ENCODE data around the gene SYCN. TPM values are rescaled to one million over a fixed set of nuclear protein-coding genes. Genes with fewer than 3 reads are reported as not detected.
"Not testable (repeated sequence)": the region's sequence is repeated elsewhere in the genome, so short reads cannot be mapped to it uniquely, and the experiment has no call there.

The SYCN gene
- total RNA-seq, 1 donor from 2014 or later: not detected

DNA sequence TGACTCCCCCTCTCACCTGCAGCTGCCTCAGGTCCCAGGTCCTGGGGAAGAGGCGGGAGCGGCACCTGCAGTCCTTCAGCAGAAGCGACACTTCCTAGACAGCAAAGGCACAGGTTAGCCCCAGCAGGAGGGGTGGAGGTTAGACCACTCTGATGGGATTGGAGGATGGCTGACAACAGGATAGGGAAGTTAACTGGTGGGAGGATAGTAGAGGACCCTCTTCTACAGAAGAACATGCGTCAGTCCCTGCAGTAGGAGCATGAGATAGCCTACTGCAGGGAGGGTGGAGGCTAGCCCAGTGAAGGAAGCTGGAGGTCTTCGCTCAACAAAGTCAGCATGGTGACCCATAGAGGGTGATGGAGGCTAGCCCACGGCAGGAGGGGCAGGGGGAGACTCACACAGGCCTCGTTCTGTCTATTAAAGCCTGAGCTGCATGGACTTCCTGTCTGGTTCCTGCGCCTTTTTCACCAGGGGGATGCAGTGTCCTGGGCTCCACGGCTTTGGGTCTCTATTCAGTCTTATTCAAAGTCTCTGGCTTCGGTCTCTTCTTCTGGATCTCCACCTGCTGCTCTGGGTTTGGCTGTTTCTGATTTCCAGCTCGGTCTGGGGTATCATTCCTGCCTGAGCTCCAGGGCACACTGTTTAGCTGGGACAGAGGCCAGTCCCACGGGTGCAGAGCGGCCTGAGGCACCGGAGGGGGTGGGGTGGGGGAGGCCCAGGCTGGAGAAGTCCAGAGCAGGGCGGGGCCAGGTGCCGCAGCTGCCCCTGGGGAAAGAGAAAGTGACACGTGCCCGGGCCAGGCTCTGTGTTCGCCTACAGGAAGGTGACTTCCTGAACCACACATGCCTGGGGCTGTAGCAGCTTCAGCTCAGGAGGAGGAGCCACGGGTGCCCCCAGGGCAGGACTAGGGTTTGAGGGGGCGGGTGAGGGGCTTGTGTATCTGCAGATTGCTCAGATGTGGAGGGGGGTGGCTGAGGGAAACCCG, 33.4 kb upstream of the SYCN start:
- H3K4me3 ChIP-seq (ENCODE audit: low read depth, low read length): no peak overlapping the region
- TF ChIP-seq, protein P1, sequence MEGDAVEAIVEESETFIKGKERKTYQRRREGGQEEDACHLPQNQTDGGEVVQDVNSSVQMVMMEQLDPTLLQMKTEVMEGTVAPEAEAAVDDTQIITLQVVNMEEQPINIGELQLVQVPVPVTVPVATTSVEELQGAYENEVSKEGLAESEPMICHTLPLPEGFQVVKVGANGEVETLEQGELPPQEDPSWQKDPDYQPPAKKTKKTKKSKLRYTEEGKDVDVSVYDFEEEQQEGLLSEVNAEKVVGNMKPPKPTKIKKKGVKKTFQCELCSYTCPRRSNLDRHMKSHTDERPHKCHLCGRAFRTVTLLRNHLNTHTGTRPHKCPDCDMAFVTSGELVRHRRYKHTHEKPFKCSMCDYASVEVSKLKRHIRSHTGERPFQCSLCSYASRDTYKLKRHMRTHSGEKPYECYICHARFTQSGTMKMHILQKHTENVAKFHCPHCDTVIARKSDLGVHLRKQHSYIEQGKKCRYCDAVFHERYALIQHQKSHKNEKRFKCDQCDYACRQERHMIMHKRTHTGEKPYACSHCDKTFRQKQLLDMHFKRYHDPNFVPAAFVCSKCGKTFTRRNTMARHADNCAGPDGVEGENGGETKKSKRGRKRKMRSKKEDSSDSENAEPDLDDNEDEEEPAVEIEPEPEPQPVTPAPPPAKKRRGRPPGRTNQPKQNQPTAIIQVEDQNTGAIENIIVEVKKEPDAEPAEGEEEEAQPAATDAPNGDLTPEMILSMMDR (conservative IDR thresholded peaks at IDR 0.05; ENCODE audit: low read depth, low read length): no peak
- no peak for DNase-seq (ENCODE audit: low read depth)

DNA sequence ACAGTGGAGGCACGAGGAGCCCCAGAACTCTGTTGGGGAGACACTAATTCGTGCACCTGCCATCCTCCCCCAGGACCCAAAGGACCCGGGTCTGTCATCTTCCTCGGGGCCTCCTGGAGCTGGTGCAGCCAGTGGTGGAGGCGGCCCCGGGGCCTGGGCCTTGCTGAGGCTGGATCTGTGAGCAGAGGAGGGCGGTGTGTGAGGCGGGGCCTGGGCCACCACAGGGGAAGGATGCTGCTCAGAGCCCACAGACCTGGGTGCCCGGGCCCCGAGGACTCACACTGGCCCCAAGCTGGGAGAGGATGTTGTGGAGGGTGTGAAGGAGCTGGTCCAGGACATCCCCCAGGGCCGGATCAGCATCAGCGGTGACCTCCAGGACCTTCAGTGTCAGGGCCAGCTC, 32.5 kb upstream of the SYCN start:
- TF ChIP-seq, protein P1 (conservative IDR thresholded peaks at IDR 0.05; ENCODE audit: low read depth, low read length): no peak
- no peak overlapping the region for H3K4me3 ChIP-seq (ENCODE audit: low read depth, low read length)
- DNase-seq (ENCODE audit: low read depth): no peak

DNA sequence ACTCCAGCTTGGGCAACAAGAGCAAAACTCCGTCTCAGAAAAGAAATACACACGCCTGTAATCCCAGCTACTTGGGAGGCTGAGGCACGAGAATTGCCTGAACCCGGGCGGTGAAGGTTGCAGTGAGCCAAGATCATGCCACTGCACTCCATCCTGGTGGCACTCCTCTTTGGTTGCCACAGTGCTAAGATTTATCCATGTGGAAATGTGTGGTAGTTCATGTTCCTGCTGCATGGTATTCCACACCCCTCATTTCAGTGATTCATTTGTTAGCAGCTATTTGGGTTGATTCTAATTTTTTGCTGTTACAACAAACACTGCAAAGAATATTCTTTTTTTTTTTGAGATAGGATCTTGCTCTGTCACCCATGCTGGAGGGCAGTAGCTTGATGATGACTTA, 28.6 kb upstream of the SYCN start:
- TF ChIP-seq, protein P1 (conservative IDR thresholded peaks at IDR 0.05; ENCODE audit: low read depth, low read length): no peak

DNA sequence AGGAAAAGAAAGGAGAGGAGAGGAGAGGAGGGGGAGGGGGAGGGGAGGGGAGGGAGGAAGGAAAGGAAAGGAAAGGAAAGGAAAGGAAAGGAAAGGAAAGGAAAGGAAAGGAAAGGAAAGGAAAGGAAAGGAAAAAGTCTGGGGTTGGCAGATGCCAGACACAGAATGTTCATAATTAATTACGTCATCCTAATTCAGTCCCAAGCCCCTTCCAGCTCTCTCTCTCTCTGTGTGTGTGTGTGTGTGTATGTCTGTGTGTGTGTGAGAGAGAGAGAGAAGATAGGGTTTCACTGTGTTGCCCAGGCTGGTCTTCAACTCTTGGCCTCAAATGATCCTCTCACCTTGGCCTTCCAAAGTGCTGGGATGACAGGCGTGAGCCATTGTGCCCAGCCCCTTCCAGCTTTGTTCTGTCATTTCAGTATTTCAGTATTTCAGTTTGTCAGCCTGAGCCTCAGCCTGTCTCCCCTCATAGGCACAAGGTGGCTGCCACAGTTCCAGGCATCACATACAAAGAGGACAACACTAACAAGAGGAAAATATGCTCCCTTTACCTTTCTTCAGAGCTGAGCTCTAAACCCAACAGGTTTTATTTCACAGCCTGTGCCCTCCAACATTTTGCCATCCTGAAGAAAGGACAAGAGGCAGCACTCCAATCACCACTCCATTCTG, 26.2 kb upstream of the SYCN start:
- TF ChIP-seq, protein P1 (conservative IDR thresholded peaks at IDR 0.05; ENCODE audit: low read depth, low read length): no peak

More for the DNA sequence above, 28.6 kb upstream of the SYCN start:
- no peak overlapping the region for H3K4me3 ChIP-seq (ENCODE audit: low read depth, low read length)
- DNase-seq (ENCODE audit: low read depth): no peak

DNA sequence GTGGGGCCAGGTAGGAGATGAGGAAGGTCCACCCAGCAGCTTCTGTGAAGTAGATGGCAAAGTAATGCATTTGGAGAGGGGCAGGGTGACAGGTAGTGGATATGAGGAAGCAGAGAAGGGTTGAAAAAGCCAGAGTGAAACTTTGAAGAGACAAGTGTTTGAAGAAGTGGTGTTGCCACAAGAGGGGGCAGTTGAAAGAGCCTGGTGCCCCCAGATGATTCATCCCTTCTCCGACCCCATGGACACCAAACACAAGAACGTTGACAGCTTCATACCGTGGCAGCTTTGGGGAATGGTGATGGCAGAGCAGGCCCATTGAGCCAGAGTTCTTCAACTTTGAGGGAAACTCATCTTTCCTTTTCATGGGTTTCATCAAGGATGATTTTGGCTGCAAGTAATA, 20.8 kb upstream of the SYCN start:
- TF ChIP-seq, protein P1 (conservative IDR thresholded peaks at IDR 0.05; ENCODE audit: low read depth, low read length): no peak
- DNase-seq (ENCODE audit: low read depth): no peak
- no peak overlapping the region for H3K4me3 ChIP-seq (ENCODE audit: low read depth, low read length)

More for the DNA sequence above, 26.2 kb upstream of the SYCN start:
- no peak for DNase-seq (ENCODE audit: low read depth)
- no peak overlapping the region for H3K4me3 ChIP-seq (ENCODE audit: low read depth, low read length)

DNA sequence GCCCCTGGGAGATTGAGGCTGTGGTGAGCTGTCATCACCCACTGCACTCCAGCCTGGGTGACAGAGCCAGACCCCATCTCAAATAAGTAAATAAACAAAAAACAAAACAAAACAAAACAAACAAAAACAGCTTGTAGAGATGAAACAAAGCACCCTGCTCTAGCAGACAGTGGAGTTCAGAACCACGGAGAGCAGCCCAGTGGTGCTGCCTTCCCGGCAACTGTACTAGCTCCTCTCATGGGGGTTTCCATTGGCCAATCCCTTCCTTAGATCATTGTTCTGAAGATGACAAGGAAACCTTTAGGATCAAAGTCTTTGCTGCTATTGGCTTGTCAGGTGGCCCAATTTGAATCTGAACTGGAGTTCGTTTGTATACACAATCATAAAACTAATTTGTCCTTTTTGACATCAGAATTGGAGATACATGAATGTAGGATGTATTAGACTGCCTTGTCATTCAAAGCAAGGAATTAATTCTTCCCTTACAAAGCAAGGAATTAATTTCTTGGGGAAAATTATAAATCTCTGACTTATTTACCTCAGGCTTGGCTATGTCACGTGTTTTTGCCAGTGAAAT, 19.7 kb upstream of the SYCN start:
- TF ChIP-seq, protein P1 (conservative IDR thresholded peaks at IDR 0.05; ENCODE audit: low read depth, low read length): no peak
- H3K4me3 ChIP-seq (ENCODE audit: low read depth, low read length): no peak overlapping the region

DNA sequence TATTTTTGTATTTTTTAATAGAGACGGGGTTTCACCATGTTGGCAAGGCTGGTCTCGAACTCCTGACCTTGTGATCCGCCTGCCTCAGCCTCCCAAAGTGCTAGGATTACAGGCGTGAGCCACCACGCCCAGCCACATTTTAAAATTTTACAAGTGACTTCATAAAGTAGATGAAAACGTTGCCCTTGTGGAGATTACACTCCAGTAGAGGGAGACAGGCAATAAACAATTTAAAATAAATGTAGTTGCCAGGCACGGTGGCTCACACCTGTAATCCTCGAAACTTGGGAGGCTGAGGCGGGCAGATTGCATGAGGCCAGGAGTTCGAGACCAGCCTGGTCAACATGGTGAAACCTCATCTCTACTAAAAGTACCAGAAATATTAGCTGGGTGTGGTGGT, 15.0 kb upstream of the SYCN start:
- DNase-seq (ENCODE audit: low read depth); H3K4me3 ChIP-seq (ENCODE audit: low read depth, low read length): not testable (repeated sequence)

More for the DNA sequence above, 19.7 kb upstream of the SYCN start:
- DNase-seq (ENCODE audit: low read depth): no peak
